T-helper 1 cell treated with Interleukin-12 subunit alpha and Interleukin-12 subunit beta and Interleukin-4 antibody, amounts not matched to agents 30 μg/mL and 1 μg/mL, for 36 hours (primary cell): Measurements from ENCODE around the gene CTRB1.
"Not testable (repeated sequence)": the region's sequence is repeated elsewhere in the genome, so short reads cannot be mapped to it uniquely, and the experiment has no call there.

ENCODE experiments used
- H3K27ac Mint-ChIP-seq: one replicate; pipeline ENCODE4 v1.8.0; 2021; ENCODE audit warnings: mild to moderate bottlenecking, mixed read lengths
- H3K27me3 Mint-ChIP-seq: one replicate; pipeline ENCODE4 v1.8.0; 2021; ENCODE audit warnings: low read depth, mixed read lengths
- H3K36me3 Mint-ChIP-seq: one replicate; pipeline ENCODE4 v1.8.0; 2021; ENCODE audit warnings: low read depth, mixed read lengths
- H3K4me1 Mint-ChIP-seq: one replicate; pipeline ENCODE4 v1.8.0; 2021; ENCODE audit warnings: low read depth, mixed read lengths
- H3K4me3 Mint-ChIP-seq: one replicate; pipeline ENCODE4 v1.8.0; 2021; ENCODE audit warnings: mild to moderate bottlenecking, moderate library complexity, mixed read lengths
- H3K9me3 Mint-ChIP-seq: one replicate; pipeline ENCODE4 v1.8.0; 2021; ENCODE audit warnings: mixed read lengths

Gene CTRB1

GRCh38 chr16:75272097-75272551 lies 53.3 kb downstream of the CTRB1 start:
- Mint-ChIP-seq H3K4me1 (no peaks in the 10 kb centered on the region), H3K9me3 (no peaks in the 10 kb centered on the region), H3K27me3 (peaks cover 25% of the 10 kb centered on the region), H3K27ac (no peak overlapping the region), H3K36me3 (no peaks in the 10 kb centered on the region), H3K4me3 (no peak overlapping the region)

GRCh38 chr16:75272629-75273028 lies 53.8 kb downstream of the CTRB1 start:
- H3K36me3 Mint-ChIP-seq, H3K9me3 Mint-ChIP-seq, H3K27ac Mint-ChIP-seq, H3K4me1 Mint-ChIP-seq, H3K4me3 Mint-ChIP-seq: not testable (repeated sequence)
- H3K27me3 Mint-ChIP-seq = peaks cover 28% of the 10 kb centered on the region

GRCh38 chr16:75273054-75273925 lies 54.5 kb downstream of the CTRB1 start:
- Mint-ChIP-seq H3K36me3 (no peaks in the 10 kb centered on the region), H3K27ac (no peak overlapping the region), H3K9me3 (no peaks in the 10 kb centered on the region), H3K27me3 (peaks cover 32% of the 10 kb centered on the region), H3K4me3 (no peak overlapping the region), H3K4me1 (no peaks in the 10 kb centered on the region)
